ENCODE measurements around the gene PCED1B. TPM values are rescaled to one million over a fixed set of nuclear protein-coding genes. Genes with fewer than 3 reads are reported as not detected.

Gene PCED1B
- total and polyA plus RNA-seq, 2 experiments from 2014 or later, result 5.1 to 6.6 TPM

GRCh38 chr12:47231456-47231855, 152.0 kb downstream of the PCED1B start:
- peaks cover 2% of the 10 kb centered on the region for H3K27me3 Mint-ChIP-seq (ENCODE audit: insufficient read depth, low read depth, poor library complexity)
- peaks cover 20% of the 10 kb centered on the region for H3K36me3 Mint-ChIP-seq (ENCODE audit: low read depth)
- Histone ChIP-seq H3K4me3 (no peak overlapping the region), H3K4me2 (no peak overlapping the region), H3F3A (replicated peaks; ENCODE audit: low read depth) (no peaks in the 10 kb centered on the region), H3K27me3 (ENCODE audit: insufficient read depth) (no peaks in the 10 kb centered on the region), H3K4me1 (ENCODE audit: insufficient read depth) (peaks cover 6% of the 10 kb centered on the region; the same call in 1 of the 2 replicates), H4K20me1 (replicated peaks; ENCODE audit: insufficient read depth) (no peaks in the 10 kb centered on the region), H3K9me2 (ENCODE audit: insufficient read depth) (no peaks in the 10 kb centered on the region), H2AFZ (no peak overlapping the region), H3K79me2 (replicated peaks; ENCODE audit: insufficient read depth) (no peaks in the 10 kb centered on the region), H3K36me3 (ENCODE audit: insufficient read depth) (no peaks in the 10 kb centered on the region), H3K27ac (ENCODE audit: low read depth) (no peak overlapping the region)
- H3K4me3 Mint-ChIP-seq, result no peak overlapping the region
- no peak for DNase-seq (ENCODE audit: low spot score)
- peak overlapping the region; percentile 37; the same call in 1 of the 2 replicates for H3K27ac Mint-ChIP-seq
- TF ChIP-seq ZNF331 (CRISPR knock-in tag; IDR thresholded peaks at IDR 0.05; ENCODE audit: low read depth) (no peak), NANOG (IDR thresholded peaks at IDR 0.05; ENCODE audit: borderline replicate concordance) (no peak), CTCF (conservative IDR thresholded peaks at IDR 0.05; ENCODE audit: low read depth in 2 of 2) (no peak)
- peaks cover 12% of the 10 kb centered on the region for H3K4me1 Mint-ChIP-seq
- peaks cover 4% of the 10 kb centered on the region; the same call in 2 of the 3 replicates for H3K9me3 Mint-ChIP-seq
- ATAC-seq, result no peak

GRCh38 chr12:47234576-47235141, 155.2 kb downstream of the PCED1B start:
- no peaks in the 10 kb centered on the region for H3K27me3 Mint-ChIP-seq (ENCODE audit: insufficient read depth, low read depth, poor library complexity)
- ATAC-seq (peak; percentile 79), DNase-seq (ENCODE audit: low spot score) (peak; percentile 36)
- Histone ChIP-seq H3K9me2 (ENCODE audit: insufficient read depth) (no peaks in the 10 kb centered on the region), H3K27me3 (ENCODE audit: insufficient read depth) (no peaks in the 10 kb centered on the region), H3K36me3 (ENCODE audit: insufficient read depth) (no peaks in the 10 kb centered on the region), H3K4me1 (ENCODE audit: insufficient read depth) (peaks cover 10% of the 10 kb centered on the region), H3F3A (replicated peaks; ENCODE audit: low read depth) (no peaks in the 10 kb centered on the region), H3K79me2 (replicated peaks; ENCODE audit: insufficient read depth) (no peaks in the 10 kb centered on the region), H3K4me2 (no peak overlapping the region), H3K4me3 (no peak overlapping the region), H4K20me1 (replicated peaks; ENCODE audit: insufficient read depth) (no peaks in the 10 kb centered on the region), H2AFZ (no peak overlapping the region), H3K27ac (ENCODE audit: low read depth) (no peak overlapping the region)
- peaks cover 24% of the 10 kb centered on the region for H3K36me3 Mint-ChIP-seq (ENCODE audit: low read depth)
- H3K9me3 Mint-ChIP-seq, result peaks cover 5% of the 10 kb centered on the region; the same call in 2 of the 3 replicates
- no peak for TF ChIP-seq ZNF331 (CRISPR knock-in tag; IDR thresholded peaks at IDR 0.05; ENCODE audit: low read depth)
- TF ChIP-seq STAT1 (IDR thresholded peaks at IDR 0.05; ENCODE audit: unreplicated experiment), result no peak
- no peak overlapping the region for H3K27ac Mint-ChIP-seq
- H3K4me3 Mint-ChIP-seq, result no peak overlapping the region
- H3K4me1 Mint-ChIP-seq, result peaks cover 24% of the 10 kb centered on the region

- H3K4me1 Mint-ChIP-seq, result peaks cover 24% of the 10 kb centered on the region
- ATAC-seq (no peak), DNase-seq (ENCODE audit: low spot score) (no peak)
- Histone ChIP-seq H3K9me2 (ENCODE audit: insufficient read depth) (no peaks in the 10 kb centered on the region), H3K4me2 (no peak overlapping the region), H2AFZ (no peak overlapping the region), H4K20me1 (replicated peaks; ENCODE audit: insufficient read depth) (no peaks in the 10 kb centered on the region), H3K27ac (ENCODE audit: low read depth) (no peak overlapping the region), H3F3A (replicated peaks; ENCODE audit: low read depth) (no peaks in the 10 kb centered on the region), H3K27me3 (ENCODE audit: insufficient read depth) (no peaks in the 10 kb centered on the region), H3K4me1 (ENCODE audit: insufficient read depth) (peaks cover 10% of the 10 kb centered on the region), H3K4me3 (no peak overlapping the region), H3K79me2 (replicated peaks; ENCODE audit: insufficient read depth) (no peaks in the 10 kb centered on the region), H3K36me3 (ENCODE audit: insufficient read depth) (no peaks in the 10 kb centered on the region)
- H3K9me3 Mint-ChIP-seq, result peaks cover 5% of the 10 kb centered on the region; the same call in 2 of the 3 replicates
- H3K27ac Mint-ChIP-seq, result no peak overlapping the region
- H3K27me3 Mint-ChIP-seq (ENCODE audit: insufficient read depth, low read depth, poor library complexity), result no peaks in the 10 kb centered on the region
- no peak overlapping the region for H3K4me3 Mint-ChIP-seq
- H3K36me3 Mint-ChIP-seq (ENCODE audit: low read depth), result peaks cover 24% of the 10 kb centered on the region
- TF ChIP-seq ETS1 (IDR thresholded peaks at IDR 0.05) (no peak), POLR2AphosphoS5 (IDR thresholded peaks at IDR 0.05; ENCODE audit: low read depth) (no peak), EZH2 (IDR thresholded peaks at IDR 0.05; ENCODE audit: low read depth, unreplicated experiment) (no peak), JUNB (IDR thresholded peaks at IDR 0.05; ENCODE audit: unreplicated experiment) (no peak), STAT1 (IDR thresholded peaks at IDR 0.05; ENCODE audit: unreplicated experiment) (no peak)
Observed at GRCh38 chr12:47235258-47236040, 156.0 kb downstream of the PCED1B start.

Data from GM23338 (cell line).